LHCN-M2 (cell line): Measurements from ENCODE around the gene TMEM127. TPM values are rescaled to one million over a fixed set of nuclear protein-coding genes. Genes with fewer than 3 reads are reported as not detected.

Experiments
- DNase-seq: peaks from one replicate; pipeline ENCODE4 v3.0.0-alpha.2; 2012; ENCODE audit warnings: low read depth
- total RNA-seq: library from RNA; depleted of rRNA; stranded (reverse); fragments of >200 nt; gene quantifications from 2 replicates; pipeline ENCODE4 v1.2.3, GENCODE V29; 2014; rRNA removed

Gene TMEM127
- total RNA-seq, 1 experiment from 2014 or later: 34.6 TPM

- DNase-seq: no peak
These were observed 58.6 kb downstream of the TMEM127 start for GRCh38 chr2:96207073-96207773.

- peak; percentile 26 for DNase-seq
These were observed 59.9 kb downstream of the TMEM127 start for GRCh38 chr2:96205888-96206287.

- DNase-seq: peak; percentile 40
These were observed 60.8 kb downstream of the TMEM127 start for GRCh38 chr2:96204836-96205624.

DNA sequence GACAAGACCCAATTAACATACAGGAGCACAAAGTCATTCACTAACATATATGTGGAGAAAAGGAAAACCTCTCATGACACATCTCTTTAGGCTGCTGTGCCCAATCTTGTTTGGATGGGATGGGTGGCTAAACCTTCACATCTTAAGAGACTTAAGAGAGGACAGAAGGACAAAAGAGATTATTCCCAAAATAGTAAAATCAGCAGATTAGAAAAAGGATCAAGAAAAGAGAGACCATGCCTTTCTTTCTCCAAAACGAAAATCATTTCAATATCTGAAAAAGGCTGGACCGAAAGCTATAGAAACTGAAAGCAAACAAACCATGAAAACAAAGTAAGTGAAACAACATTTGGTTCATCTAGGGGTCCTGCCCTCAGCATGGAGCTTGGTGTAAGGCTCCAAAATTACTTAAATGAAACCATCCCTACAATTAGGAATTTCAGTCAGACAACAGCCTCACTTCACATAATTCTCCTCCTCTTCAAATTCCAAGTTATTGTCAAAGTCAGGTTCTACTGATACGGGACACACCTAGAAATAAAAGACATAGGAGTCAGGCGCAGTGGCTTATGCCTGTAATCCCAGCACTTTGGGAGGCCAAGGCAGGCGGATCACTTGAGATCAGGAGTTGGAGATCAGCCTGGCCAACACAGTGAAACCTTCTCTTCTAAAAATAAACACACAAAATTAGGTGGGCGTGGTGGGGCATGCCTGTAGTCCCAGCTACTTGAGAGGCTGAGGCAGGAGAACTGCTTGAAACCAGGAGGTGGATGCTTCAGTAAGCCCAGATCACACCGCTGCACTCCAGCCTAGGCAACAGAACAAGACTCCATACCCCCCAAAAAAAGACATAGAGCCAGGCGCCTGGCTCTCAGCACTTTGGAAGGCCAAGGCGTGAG, 62.4 kb downstream of the TMEM127 start:
- no peak for DNase-seq

DNA sequence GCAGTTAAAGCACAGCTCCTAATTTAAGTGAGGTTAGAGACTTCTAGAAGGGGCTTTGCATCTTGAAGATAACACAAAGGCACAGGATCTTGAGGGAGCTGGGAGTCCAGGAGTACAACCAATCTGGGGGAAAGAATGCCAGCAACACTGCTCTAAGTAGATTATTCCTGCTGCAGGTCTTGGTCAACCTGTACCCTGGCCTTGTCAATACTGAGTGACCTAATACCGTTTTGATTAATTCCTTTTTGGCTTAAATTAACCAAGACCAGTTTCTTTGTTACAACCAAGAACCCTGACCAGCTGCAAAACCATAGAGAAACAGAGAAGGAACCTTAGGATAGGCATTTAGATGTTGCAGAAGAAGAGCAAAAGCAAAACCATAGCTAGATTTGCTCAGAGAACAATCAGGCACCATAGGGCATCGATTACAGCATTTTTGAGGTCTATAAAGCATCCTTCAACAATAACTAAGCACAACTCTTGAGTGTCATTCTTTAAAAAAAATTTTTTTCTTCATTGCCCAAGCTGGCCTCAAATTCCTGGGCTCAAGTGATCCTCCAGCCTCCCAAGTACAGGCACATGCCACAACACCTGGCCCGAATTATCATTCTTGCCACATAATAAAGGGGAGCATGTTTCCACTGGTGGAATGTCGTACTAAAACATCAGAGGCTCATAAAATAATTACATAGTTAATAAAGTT, 63.5 kb downstream of the TMEM127 start:
- DNase-seq: peak; percentile 51

GRCh38 chr2:96201338-96201737, 64.5 kb downstream of the TMEM127 start:
- DNase-seq: no peak

GRCh38 chr2:96198921-96199320, 66.9 kb downstream of the TMEM127 start:
- DNase-seq: no peak

Other genes with a start within 250 kb of the TMEM127 start
- gene GPAT2, start 231.1 kb downstream of the TMEM127 start, total RNA-seq: not detected in 2 replicates
- gene ADRA2B, start 149.4 kb downstream of the TMEM127 start, total RNA-seq: not detected in 2 replicates
- gene ASTL, start 127.5 kb downstream of the TMEM127 start, total RNA-seq: not detected in 2 replicates
- 0.23 and 0.71 TPM in 2 replicates for gene DUSP2, start 120.6 kb downstream of the TMEM127 start, total RNA-seq
- 168 and 171 TPM in 2 replicates for gene STARD7, start 57.2 kb downstream of the TMEM127 start, total RNA-seq
- 110 and 112 TPM in 2 replicates for gene CIAO1, start 228 bp upstream of the TMEM127 start, total RNA-seq
- 35.3 and 44.3 TPM in 2 replicates for gene SNRNP200, start 39.5 kb upstream of the TMEM127 start, total RNA-seq
- gene ITPRIPL1, start 59.3 kb upstream of the TMEM127 start, total RNA-seq: 0.34 and 0.83 TPM in 2 replicates
- gene NCAPH, start 69.8 kb upstream of the TMEM127 start, total RNA-seq: 38.7 and 42.4 TPM in 2 replicates
- gene NEURL3, start 239.4 kb upstream of the TMEM127 start, total RNA-seq: not detected in 2 replicates